GM21786 (cell line): Measurements from ENCODE around the gene ZNF692.
"Not testable (repeated sequence)": the region's sequence is repeated elsewhere in the genome, so short reads cannot be mapped to it uniquely, and the experiment has no call there.

Experiments
- ATAC-seq: cut with Tn5 transposase; IDR thresholded peaks from one replicate; pipeline ENCODE4 v1.9.1; 2021; ENCODE audit not compliant: unreplicated experiment

ZNF692 gene

DNA sequence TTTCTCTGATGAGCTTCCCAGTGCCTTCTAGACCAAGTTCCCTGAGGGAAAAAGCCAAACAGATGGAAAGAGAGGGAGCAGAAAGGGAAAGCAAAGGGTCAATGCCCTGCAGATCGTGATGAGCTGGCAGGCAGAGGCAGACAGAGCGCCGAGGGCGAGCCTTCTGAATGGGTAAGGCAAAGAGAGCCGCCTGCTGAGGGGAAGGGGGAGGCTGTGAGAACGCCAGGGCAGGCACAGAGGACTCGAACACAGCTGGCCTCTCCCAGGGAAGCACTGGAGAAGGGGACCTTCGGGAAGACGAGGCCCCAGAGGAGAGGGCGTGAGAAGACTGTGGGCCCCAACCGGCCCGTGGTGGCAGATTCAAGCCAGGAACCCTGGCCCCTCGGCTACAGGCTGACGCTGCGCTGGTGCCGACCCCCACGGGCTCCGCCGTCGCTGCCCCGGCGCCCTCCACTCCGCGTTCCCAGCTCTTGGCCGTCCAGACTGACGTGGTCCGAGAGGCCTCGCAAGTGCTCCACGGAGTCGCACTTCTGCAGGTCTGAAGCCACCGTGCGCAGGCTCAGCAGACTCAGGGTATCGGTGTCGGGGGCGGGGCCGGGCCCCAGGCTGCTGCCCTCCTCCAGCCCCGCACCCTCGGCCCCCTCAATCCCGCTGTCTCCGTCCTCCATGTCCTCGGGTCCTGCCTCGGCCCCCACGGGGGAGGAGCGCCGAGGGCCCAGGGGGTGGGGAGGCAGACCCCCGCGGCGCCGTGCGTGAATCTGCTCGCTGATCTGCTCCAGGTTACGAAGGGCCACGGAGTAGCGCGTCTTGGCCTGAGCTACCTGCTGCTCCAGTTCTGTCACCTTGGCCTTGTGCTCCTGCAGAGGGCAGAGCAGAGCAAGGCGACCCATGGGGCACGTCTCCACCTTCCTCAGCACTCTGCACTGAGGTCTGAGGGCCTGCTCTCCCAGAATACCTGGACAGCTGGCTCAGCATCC, 47.1 kb downstream of the ZNF692 start:
- no peak for ATAC-seq

DNA sequence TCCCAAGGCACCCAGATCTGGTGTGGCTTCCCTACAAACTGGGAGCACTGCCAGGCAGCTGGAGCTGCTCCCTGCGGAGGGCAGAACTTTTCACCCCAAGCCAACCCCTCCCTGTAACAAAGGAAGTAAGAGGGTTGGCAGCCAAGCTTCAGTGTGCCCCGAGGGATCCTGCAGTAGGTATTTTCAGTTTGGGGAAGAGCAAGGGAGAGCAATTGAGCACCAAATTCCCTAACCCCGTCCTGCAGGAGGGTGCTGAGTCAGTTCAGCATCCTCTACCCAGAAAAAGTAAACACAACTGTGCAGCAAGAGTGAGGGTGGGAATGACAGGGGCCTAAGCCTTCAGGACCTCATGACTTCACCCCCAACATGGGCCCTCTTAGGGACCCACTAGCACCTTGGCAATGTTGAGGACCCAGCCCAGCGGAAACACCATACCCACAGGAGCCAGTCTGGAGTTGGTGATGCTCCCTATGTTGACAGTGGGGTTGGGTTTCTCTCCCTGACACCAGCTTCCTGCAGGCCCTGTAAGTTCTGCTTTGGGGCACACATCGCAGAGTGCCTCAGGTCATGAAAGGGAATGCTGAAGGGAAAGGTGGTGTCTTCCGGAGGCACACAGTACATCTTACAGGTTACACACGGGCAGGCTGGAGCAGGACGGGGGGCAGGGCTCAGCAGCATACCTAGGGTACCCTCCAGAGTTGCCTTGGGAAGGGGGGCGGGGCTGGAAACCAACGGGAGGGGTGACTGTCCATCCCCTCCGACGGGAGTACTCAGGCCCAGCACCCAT, 48.0 kb downstream of the ZNF692 start:
- no peak for ATAC-seq

DNA sequence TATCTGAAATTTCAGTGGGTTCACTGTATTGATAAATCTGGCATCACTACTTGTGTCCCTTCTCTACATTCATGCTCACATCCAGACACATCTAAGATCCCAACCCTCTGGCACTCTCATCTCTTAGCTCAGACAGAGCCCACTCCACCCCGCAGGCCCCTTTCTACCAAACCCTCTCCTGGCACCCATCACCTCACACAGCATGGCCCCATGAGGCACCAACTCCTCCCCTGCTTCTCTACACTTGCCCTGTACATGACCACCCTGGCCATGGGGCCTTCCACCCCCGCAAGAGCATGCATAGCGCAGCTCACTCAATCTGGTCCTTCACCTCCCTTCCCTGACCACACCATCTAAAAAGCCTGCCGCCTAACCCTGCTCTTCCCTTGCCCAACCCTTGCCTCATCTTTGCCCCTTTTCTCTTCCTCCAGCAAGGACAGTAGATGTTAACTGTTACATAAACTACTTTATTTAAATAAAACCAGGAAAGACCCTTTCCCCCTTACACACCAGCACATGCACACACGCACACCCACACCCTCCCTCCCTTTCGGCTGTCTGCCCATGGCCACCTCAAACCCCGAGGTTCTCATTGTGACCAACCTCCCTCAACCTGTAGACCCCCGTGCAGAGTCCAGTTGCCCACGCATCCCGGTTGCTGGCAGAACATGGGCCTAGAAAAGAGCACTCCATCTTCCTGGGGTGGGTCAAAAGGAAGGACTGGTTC, 48.7 kb downstream of the ZNF692 start:
- ATAC-seq = no peak

DNA sequence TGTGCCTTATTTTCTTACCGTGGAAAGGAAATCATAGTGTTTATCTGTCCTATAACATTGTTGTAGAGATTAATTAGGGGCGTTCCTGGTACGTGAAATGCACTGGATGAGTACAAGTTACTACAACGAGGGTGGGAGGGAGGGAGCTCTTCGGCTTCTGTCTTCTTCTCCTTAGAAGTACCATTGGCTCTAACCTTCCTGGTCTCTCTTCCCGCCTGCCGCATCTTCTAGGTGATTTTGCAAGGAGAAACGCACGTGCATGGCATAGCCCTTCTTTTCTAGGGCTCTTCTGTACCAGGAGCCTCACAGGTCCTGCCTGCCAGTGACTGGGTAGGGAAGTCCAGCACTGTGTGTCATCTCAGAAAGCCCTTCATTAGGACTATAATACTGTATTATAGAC, 50.0 kb downstream of the ZNF692 start:
- ATAC-seq = no peak

DNA sequence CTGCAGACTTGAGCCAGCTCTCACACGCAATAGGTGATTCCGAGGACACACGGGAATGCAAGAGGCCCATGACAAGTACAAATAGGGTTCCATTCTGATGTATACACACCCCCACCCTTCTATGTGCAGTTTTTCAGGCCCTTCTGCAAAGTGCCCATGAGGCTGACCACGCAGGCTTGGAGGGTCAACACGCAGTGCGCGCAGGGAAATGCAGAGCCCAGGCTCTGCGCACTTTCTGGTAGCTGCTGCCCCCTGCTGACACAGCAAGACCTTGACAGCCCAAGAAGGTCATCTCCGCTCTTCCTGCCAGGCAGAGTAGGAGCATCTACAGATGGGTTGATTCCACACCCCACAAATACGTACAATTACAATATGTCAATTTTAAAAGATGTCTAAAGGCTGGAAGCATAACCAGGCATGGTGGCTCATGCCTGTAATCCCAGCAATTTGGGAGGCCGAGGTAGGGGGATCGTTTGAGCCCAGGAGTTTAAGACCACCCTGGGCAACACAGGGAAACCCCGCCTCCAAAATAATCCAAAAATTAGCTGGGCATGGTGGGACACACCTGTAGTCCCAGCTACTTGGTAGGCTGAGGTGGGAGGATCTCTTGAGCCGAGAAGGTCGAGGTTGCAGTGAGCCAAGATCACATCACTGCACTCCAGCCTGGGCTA, 51.7 kb downstream of the ZNF692 start:
- peak; percentile 47 for ATAC-seq

DNA sequence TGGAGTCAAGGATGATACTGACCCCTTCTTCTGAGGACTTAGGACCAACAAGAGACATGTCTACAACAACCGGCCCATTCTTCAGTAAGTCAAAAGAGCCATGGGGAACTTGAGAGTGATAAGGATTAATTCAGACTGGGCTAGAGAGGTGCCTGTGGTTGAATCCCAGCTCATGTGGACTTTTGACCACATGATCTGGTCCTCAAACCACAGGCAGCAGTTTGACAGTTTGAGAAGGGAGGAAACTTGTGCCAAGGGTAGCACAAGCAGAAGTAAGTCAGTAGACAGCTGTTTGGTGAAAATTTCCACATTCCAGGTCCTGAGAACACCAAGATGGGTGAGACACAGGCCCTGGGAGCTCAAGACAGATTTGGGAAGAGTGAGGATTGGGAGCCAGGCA, 53.0 kb downstream of the ZNF692 start:
- ATAC-seq = no peak

DNA sequence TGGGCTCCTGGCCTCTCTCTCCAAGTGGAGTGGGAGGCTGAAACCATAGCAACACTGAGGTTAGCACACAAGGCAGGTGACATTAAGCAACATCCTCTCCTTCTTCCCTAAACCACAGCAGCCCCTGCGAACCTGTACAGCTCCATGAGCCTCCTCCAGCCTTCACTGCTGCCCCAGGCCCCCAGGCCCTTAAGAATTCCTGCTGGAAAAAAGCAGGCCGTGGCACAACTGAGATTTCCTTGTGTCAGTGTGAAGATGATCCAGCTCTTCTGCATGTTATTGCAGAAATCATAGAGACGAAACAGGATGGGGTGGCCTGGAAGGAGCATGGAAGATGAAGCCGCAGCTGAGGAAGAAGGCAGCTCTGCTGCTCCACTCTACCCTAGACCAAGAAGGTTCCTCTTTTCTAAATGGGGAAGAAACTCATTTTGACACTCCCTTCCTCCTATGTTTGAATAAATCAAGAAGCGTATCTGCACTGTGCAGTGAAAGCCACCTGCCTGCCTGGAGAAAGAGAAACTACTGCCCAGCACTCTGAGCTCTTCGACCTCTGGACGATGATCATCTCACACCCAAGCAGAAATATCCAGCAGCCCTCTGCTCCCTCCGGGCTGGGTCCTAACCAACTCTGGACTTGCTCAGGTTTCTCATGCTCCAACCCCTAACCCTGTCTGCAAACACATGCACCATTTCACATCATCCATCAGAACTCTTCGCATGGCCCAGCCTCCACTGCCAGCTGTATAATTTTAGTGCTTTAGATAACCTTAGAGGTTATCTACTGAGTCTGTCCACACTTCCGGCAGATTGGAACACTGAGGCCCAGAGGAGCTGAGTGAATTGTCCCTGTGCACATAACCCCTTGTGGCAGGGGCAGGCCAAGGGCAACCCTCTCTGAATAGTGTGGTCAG, 53.9 kb downstream of the ZNF692 start:
- ATAC-seq = peak; percentile 93

DNA sequence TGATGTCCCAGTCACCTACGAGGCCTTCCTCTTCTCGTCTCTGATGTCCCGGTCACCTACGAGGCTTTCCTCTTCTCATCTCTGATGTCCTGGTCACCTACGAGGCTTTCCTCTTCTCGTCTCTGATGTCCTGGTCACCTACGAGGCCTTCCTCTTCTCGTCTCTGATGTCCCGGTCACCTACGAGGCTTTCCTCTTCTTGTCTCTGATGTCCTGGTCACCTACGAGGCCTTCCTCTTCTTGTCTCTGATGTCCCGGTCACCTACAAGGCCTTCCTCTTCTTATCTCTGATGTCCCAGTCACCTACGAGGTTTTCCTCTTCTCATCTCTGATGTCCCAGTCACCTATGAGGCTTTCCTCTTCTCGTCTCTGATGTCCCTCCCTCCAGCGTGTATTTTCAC, 55.4 kb downstream of the ZNF692 start:
- not testable (repeated sequence) for ATAC-seq

DNA sequence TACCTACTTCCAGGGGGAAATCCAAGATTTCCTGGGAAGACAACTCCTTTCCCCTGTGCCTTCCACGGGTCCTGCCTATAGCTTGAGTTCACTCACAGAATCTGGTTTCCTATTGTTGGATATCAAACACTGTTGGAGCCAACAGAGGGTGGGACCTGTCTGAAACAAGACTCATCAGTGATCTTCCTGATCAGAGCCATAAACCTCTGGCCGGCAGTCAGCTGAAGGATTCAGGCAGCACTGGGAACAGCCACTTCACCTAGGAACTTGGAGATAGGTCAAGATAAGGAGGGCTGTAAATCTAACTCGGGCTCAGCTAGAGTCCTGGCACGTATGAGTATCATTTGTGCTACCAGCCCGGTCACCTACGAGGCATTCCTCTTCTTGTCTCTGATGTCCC, 56.4 kb downstream of the ZNF692 start:
- no peak for ATAC-seq

DNA sequence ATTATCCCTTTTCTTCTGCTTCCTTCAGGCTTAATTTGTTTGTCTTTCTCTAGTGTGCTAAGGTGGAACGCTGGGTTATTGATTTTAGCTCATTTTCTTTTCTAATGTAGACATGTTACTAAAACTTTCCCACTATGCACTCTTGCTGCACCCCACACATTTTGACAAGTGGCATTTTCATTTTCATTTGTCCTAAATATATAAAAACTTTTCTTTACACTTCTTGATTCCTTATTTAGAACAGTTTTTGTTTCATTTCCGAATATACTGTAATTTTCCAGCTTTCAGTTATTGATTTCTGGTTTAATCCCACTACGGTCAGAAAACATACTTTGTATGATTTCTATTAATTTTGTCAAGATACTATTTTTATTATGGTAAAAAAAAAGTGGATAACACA, 58.4 kb downstream of the ZNF692 start:
- no peak for ATAC-seq
